Activated naive CD4-positive, alpha-beta T cell treated with anti-CD3 and anti-CD28 coated beads, Interleukin-2, amount 50 U/mL, for 24 hours (primary cell): ENCODE data around the gene SLC27A4.
A peak's percentile ranks its signal among the peaks of the same experiment; 100 is the strongest.

ENCODE experiments used
- H3K27ac Mint-ChIP-seq: one replicate; pipeline ENCODE4 v1.8.0; 2021; ENCODE audit warnings: mild to moderate bottlenecking, mixed read lengths
- H3K27me3 Mint-ChIP-seq: one replicate; pipeline ENCODE4 v1.8.0; 2021; ENCODE audit warnings: mixed read lengths
- H3K36me3 Mint-ChIP-seq: one replicate; pipeline ENCODE4 v1.8.0; 2021; ENCODE audit warnings: mixed read lengths
- H3K4me1 Mint-ChIP-seq: one replicate; pipeline ENCODE4 v1.8.0; 2021; ENCODE audit warnings: mixed read lengths
- H3K4me3 Mint-ChIP-seq: one replicate; pipeline ENCODE4 v1.8.0; 2021; ENCODE audit warnings: mild to moderate bottlenecking, mixed read lengths
- H3K9me3 Mint-ChIP-seq: one replicate; pipeline ENCODE4 v1.8.0; 2021; ENCODE audit warnings: mixed read lengths

The SLC27A4 gene

DNA sequence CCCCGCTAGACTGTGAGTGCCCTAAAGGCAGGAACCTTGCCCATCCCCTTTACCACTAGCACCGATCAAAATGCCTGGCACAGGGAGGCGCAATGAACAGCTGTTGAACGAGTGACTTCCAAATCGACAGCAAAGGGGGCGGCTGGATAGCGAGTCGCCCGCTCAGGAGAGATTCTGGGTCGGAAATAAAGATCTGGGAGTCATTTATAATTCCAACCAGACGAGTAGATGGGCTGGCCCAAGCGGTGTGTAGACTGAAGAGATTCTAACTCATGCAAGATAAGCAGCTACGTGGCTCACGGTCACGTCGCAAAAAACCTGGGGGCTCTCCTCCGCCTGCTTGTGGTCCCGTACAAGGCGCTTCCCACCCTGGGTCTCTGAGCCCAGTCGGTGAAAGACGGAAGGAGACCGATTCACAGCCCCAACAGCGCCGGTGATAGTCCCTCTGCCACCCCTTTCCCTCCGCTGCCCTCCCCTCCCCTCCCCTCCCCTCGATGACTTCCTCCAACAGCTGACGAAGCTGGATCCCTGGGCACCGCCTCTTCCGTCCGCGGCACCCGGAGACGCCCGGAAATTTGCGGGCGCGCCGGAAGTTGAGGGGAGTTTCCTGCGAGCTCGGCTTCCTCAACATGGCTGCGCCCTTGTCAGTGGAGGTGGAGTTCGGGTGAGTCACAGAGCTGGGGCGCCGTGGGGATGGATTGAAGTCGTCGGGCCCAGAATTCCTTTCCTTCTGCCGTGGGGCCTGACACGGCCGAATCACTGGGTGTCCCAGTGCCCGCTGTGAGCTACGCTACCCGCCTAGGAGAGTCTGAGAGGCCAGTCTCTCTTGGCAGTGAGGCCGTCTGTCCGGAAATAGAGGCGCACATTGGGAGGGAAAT is 30.7 kb downstream of the SLC27A4 start, which contains the start of gene URM1:
URM1 (plus strand) TSS at position 623 of the 878 bp plus-strand sequence; CDS start at position 630, 7 bp downstream.
- Mint-ChIP-seq H3K36me3 (peaks cover 10% of the 10 kb centered on the region), H3K27me3 (no peaks in the 10 kb centered on the region), H3K4me1 (peaks cover 38% of the 10 kb centered on the region), H3K9me3 (no peaks in the 10 kb centered on the region), H3K27ac (peak within 1 kb of the TSS; percentile 94), H3K4me3 (peak within 1 kb of the TSS; percentile 97)

- no peaks in the 10 kb centered on the region for H3K27me3 Mint-ChIP-seq
These were observed 31.3 kb downstream of the SLC27A4 start for GRCh38 chr9:128371630-128372117.

GRCh38 chr9:128372188-128372641 is 31.9 kb downstream of the SLC27A4 start:
- peak overlapping the region; percentile 97 for H3K4me3 Mint-ChIP-seq
- peak overlapping the region; percentile 94 for H3K27ac Mint-ChIP-seq
- H3K9me3 Mint-ChIP-seq = no peaks in the 10 kb centered on the region
- peaks cover 10% of the 10 kb centered on the region for H3K36me3 Mint-ChIP-seq
- no peaks in the 10 kb centered on the region for H3K27me3 Mint-ChIP-seq
- H3K4me1 Mint-ChIP-seq = peaks cover 42% of the 10 kb centered on the region

More at GRCh38 chr9:128371630-128372117, 31.3 kb downstream of the SLC27A4 start:
- H3K9me3 Mint-ChIP-seq = no peaks in the 10 kb centered on the region
- peaks cover 10% of the 10 kb centered on the region for H3K36me3 Mint-ChIP-seq
- peak overlapping the region; percentile 94 for H3K27ac Mint-ChIP-seq
- peak overlapping the region; percentile 97 for H3K4me3 Mint-ChIP-seq
- H3K4me1 Mint-ChIP-seq = peaks cover 38% of the 10 kb centered on the region

- Mint-ChIP-seq H3K27me3 (no peaks in the 10 kb centered on the region), H3K36me3 (peaks cover 10% of the 10 kb centered on the region), H3K4me3 (peak overlapping the region; percentile 97), H3K9me3 (no peaks in the 10 kb centered on the region), H3K4me1 (peaks cover 42% of the 10 kb centered on the region), H3K27ac (no peak overlapping the region)
These were observed 32.5 kb downstream of the SLC27A4 start for GRCh38 chr9:128372784-128373183.

- Mint-ChIP-seq H3K4me1 (peaks cover 44% of the 10 kb centered on the region), H3K27ac (no peak overlapping the region), H3K4me3 (no peak overlapping the region), H3K9me3 (no peaks in the 10 kb centered on the region), H3K36me3 (peaks cover 12% of the 10 kb centered on the region), H3K27me3 (no peaks in the 10 kb centered on the region)
These were observed 33.9 kb downstream of the SLC27A4 start for GRCh38 chr9:128374221-128374675.

- H3K36me3 Mint-ChIP-seq = peaks cover 12% of the 10 kb centered on the region
- H3K4me3 Mint-ChIP-seq = no peak overlapping the region
- H3K27me3 Mint-ChIP-seq = no peaks in the 10 kb centered on the region
- no peaks in the 10 kb centered on the region for H3K9me3 Mint-ChIP-seq
- no peak overlapping the region for H3K27ac Mint-ChIP-seq
- H3K4me1 Mint-ChIP-seq = peaks cover 35% of the 10 kb centered on the region
These were observed 35.5 kb downstream of the SLC27A4 start for GRCh38 chr9:128375865-128376264.

- H3K9me3 Mint-ChIP-seq = no peaks in the 10 kb centered on the region
- H3K4me1 Mint-ChIP-seq = peaks cover 3% of the 10 kb centered on the region
- H3K4me3 Mint-ChIP-seq = no peak overlapping the region
- peaks cover 6% of the 10 kb centered on the region for H3K36me3 Mint-ChIP-seq
- no peak overlapping the region for H3K27ac Mint-ChIP-seq
- H3K27me3 Mint-ChIP-seq = no peaks in the 10 kb centered on the region
These were observed 41.9 kb downstream of the SLC27A4 start for GRCh38 chr9:128382261-128382660.

GRCh38 chr9:128383007-128383753 is 42.9 kb downstream of the SLC27A4 start:
- Mint-ChIP-seq H3K36me3 (peaks cover 6% of the 10 kb centered on the region), H3K9me3 (no peaks in the 10 kb centered on the region), H3K4me1 (peaks cover 3% of the 10 kb centered on the region), H3K27me3 (no peaks in the 10 kb centered on the region), H3K4me3 (no peak overlapping the region), H3K27ac (no peak overlapping the region)

DNA sequence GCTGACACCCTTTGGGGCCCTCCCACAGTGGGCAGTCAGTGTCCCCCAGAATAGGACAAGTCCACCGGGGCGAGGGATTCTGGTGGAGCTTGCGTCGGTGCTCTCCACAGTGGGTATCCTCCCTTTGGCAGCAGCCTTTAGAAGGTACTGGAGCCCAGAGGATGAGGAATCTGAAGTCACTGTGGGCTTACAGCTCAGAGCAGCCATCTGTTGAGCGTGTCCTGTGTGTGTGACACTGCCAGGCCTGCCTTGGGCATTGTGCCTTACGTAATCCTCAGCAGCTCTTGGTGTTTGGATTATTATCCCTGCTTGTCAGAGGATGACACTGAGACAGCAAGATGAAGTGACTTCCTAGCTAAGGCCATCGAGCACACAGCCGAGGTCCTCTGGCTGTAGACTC is 43.5 kb downstream of the SLC27A4 start:
- Mint-ChIP-seq H3K9me3 (no peaks in the 10 kb centered on the region), H3K4me1 (peaks cover 2% of the 10 kb centered on the region), H3K4me3 (no peak overlapping the region), H3K36me3 (peaks cover 6% of the 10 kb centered on the region), H3K27me3 (no peaks in the 10 kb centered on the region), H3K27ac (no peak overlapping the region)

- Mint-ChIP-seq H3K27me3 (no peaks in the 10 kb centered on the region), H3K36me3 (peaks cover 6% of the 10 kb centered on the region), H3K4me1 (no peaks in the 10 kb centered on the region), H3K27ac (no peak overlapping the region), H3K9me3 (no peaks in the 10 kb centered on the region), H3K4me3 (no peak overlapping the region)
These were observed 44.6 kb downstream of the SLC27A4 start for GRCh38 chr9:128384801-128385495.

- no peak overlapping the region for H3K4me3 Mint-ChIP-seq
- H3K9me3 Mint-ChIP-seq = no peaks in the 10 kb centered on the region
- peaks cover 6% of the 10 kb centered on the region for H3K36me3 Mint-ChIP-seq
- H3K4me1 Mint-ChIP-seq = no peaks in the 10 kb centered on the region
- no peak overlapping the region for H3K27ac Mint-ChIP-seq
- no peaks in the 10 kb centered on the region for H3K27me3 Mint-ChIP-seq
These were observed 45.5 kb downstream of the SLC27A4 start for GRCh38 chr9:128385496-128386460.

- H3K4me1 Mint-ChIP-seq = no peaks in the 10 kb centered on the region
- no peak overlapping the region for H3K27ac Mint-ChIP-seq
- peaks cover 16% of the 10 kb centered on the region for H3K36me3 Mint-ChIP-seq
- no peaks in the 10 kb centered on the region for H3K27me3 Mint-ChIP-seq
- H3K9me3 Mint-ChIP-seq = no peaks in the 10 kb centered on the region
- H3K4me3 Mint-ChIP-seq = no peak overlapping the region
These were observed 47.8 kb downstream of the SLC27A4 start for GRCh38 chr9:128388150-128388549.

DNA sequence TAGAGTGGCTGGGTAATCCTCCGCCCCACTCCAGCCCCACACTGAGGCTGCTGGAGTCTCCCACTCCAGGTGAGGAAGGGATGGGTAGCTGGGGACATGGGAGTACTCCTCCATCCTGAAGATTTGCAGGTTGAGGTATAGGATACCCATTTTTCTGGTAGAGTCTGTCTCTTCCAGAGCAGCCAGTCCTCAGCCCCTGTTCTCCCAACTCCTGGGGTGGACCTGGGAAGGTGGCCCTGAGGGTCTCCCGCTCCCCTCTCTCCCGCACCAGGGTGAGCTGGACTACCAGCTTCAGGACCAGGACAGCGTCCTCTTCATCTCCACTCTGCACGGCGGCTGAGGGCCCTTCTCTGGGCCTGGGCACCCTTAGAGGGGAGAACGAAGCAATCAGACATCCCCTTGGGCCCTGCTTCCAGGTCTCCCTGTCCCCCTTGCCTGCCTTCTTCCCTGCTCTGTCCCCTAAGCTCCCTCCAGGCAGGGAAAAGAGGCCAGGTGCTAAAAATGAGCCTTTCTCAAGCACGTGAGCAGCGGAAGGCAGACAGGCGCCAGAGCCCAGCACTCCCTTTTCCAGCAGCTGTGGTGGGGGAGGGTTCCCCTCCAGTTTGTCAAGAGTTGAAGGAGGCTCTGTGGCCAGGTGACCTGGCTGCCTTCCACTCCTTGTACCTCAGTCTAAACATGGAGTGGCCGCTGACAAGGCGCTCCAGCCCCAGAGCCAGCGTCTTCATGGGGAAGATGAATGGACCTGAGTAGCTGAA is 49.2 kb downstream of the SLC27A4 start:
- Mint-ChIP-seq H3K36me3 (peaks cover 14% of the 10 kb centered on the region), H3K9me3 (no peaks in the 10 kb centered on the region), H3K27ac (no peak overlapping the region), H3K4me3 (no peak overlapping the region), H3K4me1 (no peaks in the 10 kb centered on the region), H3K27me3 (no peaks in the 10 kb centered on the region)
